H9 (cell line): ENCODE data around the gene C11orf24. TPM values are rescaled to one million over a fixed set of nuclear protein-coding genes. Genes with fewer than 3 reads are reported as not detected.

Experiments
- DNase-seq: peaks from one replicate; pipeline ENCODE4 v3.0.0-alpha.2; 2017
- H2AFZ ChIP-seq: one replicate; pipeline ENCODE4 v1.6.1; 2013; ENCODE audit warnings: mild to moderate bottlenecking, low read length, control low read depth, moderate library complexity
- H2AK5ac ChIP-seq: 2 replicates; pipeline ENCODE4 v1.6.1; 2013; ENCODE audit warnings: low read length, control low read depth, mixed read lengths; ENCODE audit not compliant: insufficient read length
- H2BK120ac ChIP-seq: one replicate; pipeline ENCODE4 v1.6.1; 2013; ENCODE audit warnings: low read depth, mild to moderate bottlenecking, low read length, control low read depth, inconsistent platforms; ENCODE audit not compliant: poor library complexity, severe bottlenecking
- H2BK12ac ChIP-seq: 2 replicates; pipeline ENCODE4 v1.6.1; 2013; ENCODE audit warnings: low read length, control low read depth, mixed read lengths, low read depth; ENCODE audit not compliant: insufficient read length
- H2BK15ac ChIP-seq: 2 replicates; pipeline ENCODE4 v1.6.1; 2013; ENCODE audit warnings: low read depth, low read length, control low read depth
- H2BK20ac ChIP-seq: one replicate; pipeline ENCODE4 v1.6.1; 2013; ENCODE audit warnings: low read depth, mild to moderate bottlenecking, low read length, control low read depth, inconsistent platforms; ENCODE audit not compliant: poor library complexity, severe bottlenecking
- H2BK5ac ChIP-seq: 2 replicates; pipeline ENCODE4 v1.6.1; 2013; ENCODE audit warnings: low read length, control low read depth, mixed read lengths; ENCODE audit not compliant: insufficient read length
- H3K14ac ChIP-seq: 2 replicates; pipeline ENCODE4 v1.6.1; 2013; ENCODE audit warnings: low read length, control low read depth; ENCODE audit not compliant: insufficient read depth
- H3K18ac ChIP-seq: 2 replicates; pipeline ENCODE4 v1.6.1; 2013; ENCODE audit warnings: low read depth, mild to moderate bottlenecking, mixed read lengths, low read length, control low read depth; ENCODE audit not compliant: insufficient read length
- H3K23ac ChIP-seq: 2 replicates; pipeline ENCODE4 v1.6.1; 2013; ENCODE audit warnings: low read length, control low read depth, mixed read lengths, low read depth; ENCODE audit not compliant: insufficient read length
- H3K23me2 ChIP-seq: 2 replicates; pipeline ENCODE4 v1.6.1; 2013; ENCODE audit warnings: low read depth, mild to moderate bottlenecking, mixed read lengths, low read length, control low read depth; ENCODE audit not compliant: insufficient read length, poor library complexity, severe bottlenecking
- H3K27ac ChIP-seq: 2 replicates; pipeline ENCODE4 v1.5.1; 2013; ENCODE audit warnings: low read length, control low read depth, mixed read lengths, low read depth; ENCODE audit not compliant: insufficient read length
- H3K27me3 ChIP-seq: 2 replicates; pipeline ENCODE4 v1.6.1; 2013; ENCODE audit warnings: low read length, control low read depth, inconsistent platforms; ENCODE audit not compliant: insufficient read depth
- H3K4ac ChIP-seq: 2 replicates; pipeline ENCODE4 v1.6.1; 2013; ENCODE audit warnings: low read depth, mild to moderate bottlenecking, control low read depth, inconsistent platforms, low read length, moderate library complexity
- H3K4me1 ChIP-seq: 2 replicates; pipeline ENCODE4 v1.6.1; 2013; ENCODE audit warnings: low read length, control low read depth, inconsistent platforms; ENCODE audit not compliant: insufficient read depth
- H3K4me2 ChIP-seq: 2 replicates; pipeline ENCODE4 v1.6.1; 2013; ENCODE audit warnings: low read length, control low read depth, mixed read lengths; ENCODE audit not compliant: insufficient read length, insufficient read depth
- H3K56ac ChIP-seq: 2 replicates; pipeline ENCODE4 v1.6.1; 2013; ENCODE audit warnings: low read depth, mild to moderate bottlenecking, mixed read lengths, low read length, control low read depth; ENCODE audit not compliant: insufficient read length
- H3K79me1 ChIP-seq: 2 replicates; pipeline ENCODE4 v1.6.1; 2013; ENCODE audit warnings: low read depth, mild to moderate bottlenecking, moderate library complexity, low read length, control low read depth, inconsistent platforms; ENCODE audit not compliant: insufficient read depth, poor library complexity, severe bottlenecking
- H3K79me2 ChIP-seq: 2 replicates; pipeline ENCODE4 v1.6.1; 2013; ENCODE audit warnings: low read length, control low read depth, inconsistent platforms; ENCODE audit not compliant: insufficient read depth
- H3K9ac ChIP-seq: 2 replicates; pipeline ENCODE4 v1.6.1; 2013; ENCODE audit warnings: low read length, control low read depth, mixed read lengths; ENCODE audit not compliant: insufficient read length; ENCODE audit errors: extremely low read depth
- H3K9me3 ChIP-seq: one replicate; pipeline ENCODE4 v1.6.1; 2013; ENCODE audit warnings: low read depth, low read length, inconsistent platforms; ENCODE audit not compliant: control insufficient read depth
- H3T11ph ChIP-seq: one replicate; pipeline ENCODE4 v1.6.1; 2013; ENCODE audit warnings: mild to moderate bottlenecking, low read length, control low read depth, inconsistent platforms
- H4K20me1 ChIP-seq: one replicate; pipeline ENCODE4 v1.6.1; 2013; ENCODE audit not compliant: control insufficient read depth, insufficient read length, insufficient read depth
- H4K5ac ChIP-seq: 2 replicates; pipeline ENCODE4 v1.6.1; 2013; ENCODE audit warnings: low read depth, mild to moderate bottlenecking, mixed read lengths, low read length, control low read depth; ENCODE audit not compliant: insufficient read length
- H4K8ac ChIP-seq: replicated peaks from 2 replicates; pipeline ENCODE4 v1.6.1; 2013; ENCODE audit warnings: low read length, control low read depth, mixed read lengths, low read depth; ENCODE audit not compliant: insufficient read length
- H4K91ac ChIP-seq: 2 replicates; pipeline ENCODE4 v1.6.1; 2013; ENCODE audit warnings: low read depth, mild to moderate bottlenecking, moderate library complexity, mixed read lengths, low read length, control low read depth; ENCODE audit not compliant: insufficient read length
- H3K27ac Mint-ChIP-seq, 3 experiments: 2 replicates in 2 of 3; 3 replicates in 1 of 3; pipeline ENCODE4 v1.8.0; 2020 to 2021; ENCODE audit warnings: mixed read lengths in 3 of 3, mild to moderate bottlenecking in 1 of 3, moderate library complexity in 1 of 3
- H3K27me3 Mint-ChIP-seq: 2 replicates; pipeline ENCODE4 v1.8.0; 2021; ENCODE audit warnings: low read depth, mild to moderate bottlenecking, moderate library complexity, mixed read lengths
- H3K36me3 Mint-ChIP-seq, 3 experiments: 2 replicates in 2 of 3; 3 replicates in 1 of 3; pipeline ENCODE4 v1.8.0; 2020 to 2021; ENCODE audit warnings: low read depth in 3 of 3, mixed read lengths in 3 of 3; ENCODE audit not compliant: insufficient read depth in 1 of 3
- H3K4me1 Mint-ChIP-seq, 2 experiments: 2 replicates each; pipeline ENCODE4 v1.8.0; 2020; ENCODE audit warnings: mixed read lengths in 2 of 2
- H3K4me3 Mint-ChIP-seq, 2 experiments: 2 replicates in 1 of 2; 3 replicates in 1 of 2; pipeline ENCODE4 v1.8.0; 2020 to 2021; ENCODE audit warnings: mild to moderate bottlenecking in 2 of 2, mixed read lengths in 2 of 2, moderate library complexity in 1 of 2
- H3K9me3 Mint-ChIP-seq, 2 experiments: 2 replicates in 1 of 2; 3 replicates in 1 of 2; pipeline ENCODE4 v1.8.0; 2020; ENCODE audit warnings: mild to moderate bottlenecking in 2 of 2, mixed read lengths in 2 of 2, moderate library complexity in 1 of 2
- WGBS: extraction: QIAGEN DNeasy Blood & Tissue Kit; methylation state at CpG from one replicate; pipeline ENCODE4 v1.1.7; 2013; ENCODE audit warnings: missing lambda C conversion rate, low lambda C conversion rate, mixed read lengths; ENCODE audit not compliant: insufficient read length; ENCODE audit errors: extremely low coverage; 5-methylcytosine and 5-hydroxymethylcytosine counted together
- total RNA-seq: library from RNA; stranded (reverse); gene quantifications from 2 replicates; pipeline ENCODE4 v1.2.1, GENCODE V29; 2021
- TF ChIP-seq, protein P1 (sequence below): fragments of 200-600 bp; sonication (generic); conservative IDR thresholded peaks from 3 replicates; pipeline ENCODE4 v1.8.0; 2021; ENCODE audit warnings: antibody characterized with exemption, mild to moderate bottlenecking

C11orf24 gene
- total RNA-seq, 1 experiment from 2014 or later, result 46.8 TPM

DNA sequence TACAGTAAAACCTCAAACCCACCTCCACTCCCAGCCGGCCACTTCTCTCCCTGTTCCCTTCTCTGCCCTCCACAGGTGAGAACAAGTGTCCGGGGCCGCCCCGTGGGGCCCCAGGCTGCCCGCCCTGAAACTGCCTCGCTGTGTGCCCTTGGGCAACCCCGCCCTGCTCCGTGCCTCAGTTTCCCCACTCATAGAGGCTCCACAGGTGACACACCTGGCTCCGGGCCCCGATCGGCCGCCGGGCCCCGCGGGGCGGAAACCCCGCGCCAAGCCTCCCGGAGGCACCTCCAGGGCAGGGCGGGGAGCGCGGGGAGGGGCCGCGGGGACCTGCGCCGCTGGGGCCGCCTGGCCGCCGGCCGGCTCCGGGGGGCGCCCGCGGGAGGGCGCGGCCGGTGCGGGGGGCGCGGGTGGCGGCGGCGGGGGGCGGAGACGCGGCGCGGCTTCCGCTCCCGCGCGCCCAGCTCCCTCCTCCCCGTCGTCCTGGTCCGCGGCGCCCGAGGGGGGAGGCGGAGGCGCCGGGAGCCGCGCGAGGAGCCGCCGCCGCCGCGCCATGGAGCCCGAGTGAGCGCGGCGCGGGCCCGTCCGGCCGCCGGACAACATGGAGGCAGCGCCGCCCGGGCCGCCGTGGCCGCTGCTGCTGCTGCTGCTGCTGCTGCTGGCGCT is 40.5 kb upstream of the C11orf24 start, which contains the start of gene LRP5:
LRP5 (plus strand) TSS at position 475 of the 663 bp plus-strand sequence; CDS start at position 599, 124 bp downstream.
- no peak within 1 kb of the TSS for H3T11ph ChIP-seq
- peak within 1 kb of the TSS; percentile 75 for H3K4me2 ChIP-seq
- no peak within 1 kb of the TSS for H2BK15ac ChIP-seq
- no peak within 1 kb of the TSS for H2BK120ac ChIP-seq
- H2AFZ ChIP-seq, result no peak within 1 kb of the TSS
- Mint-ChIP-seq H3K36me3 (no peaks in the 10 kb centered on the region; a peak in 1 of 7 replicates), H3K9me3 (no peaks in the 10 kb centered on the region; a peak in 2 of 5 replicates), H3K4me3 (peak within 1 kb of the TSS; percentile 87 to 89), H3K27ac (peak within 1 kb of the TSS in 2 of 3 experiments; percentile 79 to 89; a peak in 3 of 7 replicates), H3K4me1 (peaks cover 45 to 48% of the 10 kb centered on the region in 2 experiments), H3K27me3 (peaks cover 4% of the 10 kb centered on the region)
- TF ChIP-seq, protein P1, sequence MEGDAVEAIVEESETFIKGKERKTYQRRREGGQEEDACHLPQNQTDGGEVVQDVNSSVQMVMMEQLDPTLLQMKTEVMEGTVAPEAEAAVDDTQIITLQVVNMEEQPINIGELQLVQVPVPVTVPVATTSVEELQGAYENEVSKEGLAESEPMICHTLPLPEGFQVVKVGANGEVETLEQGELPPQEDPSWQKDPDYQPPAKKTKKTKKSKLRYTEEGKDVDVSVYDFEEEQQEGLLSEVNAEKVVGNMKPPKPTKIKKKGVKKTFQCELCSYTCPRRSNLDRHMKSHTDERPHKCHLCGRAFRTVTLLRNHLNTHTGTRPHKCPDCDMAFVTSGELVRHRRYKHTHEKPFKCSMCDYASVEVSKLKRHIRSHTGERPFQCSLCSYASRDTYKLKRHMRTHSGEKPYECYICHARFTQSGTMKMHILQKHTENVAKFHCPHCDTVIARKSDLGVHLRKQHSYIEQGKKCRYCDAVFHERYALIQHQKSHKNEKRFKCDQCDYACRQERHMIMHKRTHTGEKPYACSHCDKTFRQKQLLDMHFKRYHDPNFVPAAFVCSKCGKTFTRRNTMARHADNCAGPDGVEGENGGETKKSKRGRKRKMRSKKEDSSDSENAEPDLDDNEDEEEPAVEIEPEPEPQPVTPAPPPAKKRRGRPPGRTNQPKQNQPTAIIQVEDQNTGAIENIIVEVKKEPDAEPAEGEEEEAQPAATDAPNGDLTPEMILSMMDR, result no peak
- no peak within 1 kb of the TSS for H2AK5ac ChIP-seq
- no peaks in the 10 kb centered on the region for H3K79me1 ChIP-seq
- no peak within 1 kb of the TSS for H3K18ac ChIP-seq
- H4K91ac ChIP-seq, result no peak within 1 kb of the TSS
- no peak within 1 kb of the TSS for H2BK20ac ChIP-seq
- no peak within 1 kb of the TSS for H3K27ac ChIP-seq
- H3K79me2 ChIP-seq, result peaks cover 14% of the 10 kb centered on the region; the same call in 1 of the 2 replicates
- no peaks in the 10 kb centered on the region for H3K27me3 ChIP-seq
- peak within 1 kb of the TSS; percentile 55 for H3K9ac ChIP-seq
- no peaks in the 10 kb centered on the region for H4K20me1 ChIP-seq
- no peak within 1 kb of the TSS for H4K5ac ChIP-seq
- H2BK5ac ChIP-seq, result no peak within 1 kb of the TSS
- no CpG with 5 or more reads among the region's 85 CpGs for WGBS
- H3K4ac ChIP-seq, result no peak within 1 kb of the TSS
- peaks cover 13% of the 10 kb centered on the region for H3K23me2 ChIP-seq
- H3K4me1 ChIP-seq, result peaks cover 2% of the 10 kb centered on the region; the same call in 1 of the 2 replicates
- H3K23ac ChIP-seq, result no peak within 1 kb of the TSS
- DNase-seq, result no peak
- H4K8ac ChIP-seq, result no peak within 1 kb of the TSS
- H2BK12ac ChIP-seq, result no peak within 1 kb of the TSS
- H3K14ac ChIP-seq, result peak within 1 kb of the TSS; percentile 27
- H3K56ac ChIP-seq, result no peak within 1 kb of the TSS
- H3K9me3 ChIP-seq, result no peaks in the 10 kb centered on the region
